HG03108 (cell line): Measurements from ENCODE around the gene GLRX5.

Experiments used
- ATAC-seq: cut with Tn5 transposase; IDR thresholded peaks from one replicate; pipeline ENCODE4 v1.9.1; 2021; ENCODE audit warnings: moderate library complexity; ENCODE audit not compliant: unreplicated experiment

GLRX5 gene

GRCh38 chr14:95515596-95516552, 19.0 kb upstream of the GLRX5 start:
- peak; percentile 68 for ATAC-seq

- ATAC-seq = peak; percentile 28
These were observed 18.2 kb upstream of the GLRX5 start, which contains the start of gene SYNE3 for GRCh38 chr14:95516554-95517181. Gene SYNE3, minus strand, starts transcription at chr14:95516650. Its CDS starts 40,829 bp downstream, at chr14:95475821.

DNA sequence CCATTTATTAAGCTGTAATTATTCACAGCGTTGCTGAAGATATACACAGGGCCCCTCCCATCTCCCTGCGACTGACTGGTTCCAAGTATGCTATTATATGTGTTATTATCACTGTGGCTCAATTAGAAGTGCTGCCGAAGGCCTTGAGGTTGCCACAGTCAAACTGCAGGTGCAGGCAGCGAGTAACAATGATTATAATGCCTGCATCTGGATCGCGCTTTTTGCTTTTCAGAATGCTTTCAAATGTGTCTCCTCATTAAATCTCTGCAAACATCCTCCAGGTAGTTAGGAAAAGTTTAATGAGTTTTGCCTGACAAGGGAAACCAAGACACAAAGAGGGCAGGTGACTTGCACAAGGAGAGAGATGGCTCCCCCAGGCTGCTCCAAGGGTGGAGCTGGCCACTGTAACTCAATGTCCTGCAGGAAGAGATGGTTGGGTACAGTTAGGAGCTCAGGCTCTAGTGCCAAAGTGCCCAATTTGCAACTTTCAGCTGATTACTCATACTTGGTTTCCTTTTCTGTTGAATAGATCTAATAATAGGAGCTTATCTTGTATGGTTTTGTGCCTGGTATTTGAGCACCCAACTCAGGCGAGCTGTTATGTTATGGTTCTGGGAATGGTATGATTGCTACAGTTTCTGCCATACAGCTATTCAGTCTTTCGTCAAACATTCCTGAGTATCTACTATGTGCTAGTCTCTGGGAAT, 16.7 kb upstream of the GLRX5 start:
- ATAC-seq = peak; percentile 25

- peak; percentile 20 for ATAC-seq
These were observed 15.2 kb upstream of the GLRX5 start for GRCh38 chr14:95519699-95520098.

GRCh38 chr14:95520346-95520745, 14.5 kb upstream of the GLRX5 start:
- no peak for ATAC-seq

- no peak for ATAC-seq
These were observed 13.8 kb upstream of the GLRX5 start for GRCh38 chr14:95521001-95521400.

DNA sequence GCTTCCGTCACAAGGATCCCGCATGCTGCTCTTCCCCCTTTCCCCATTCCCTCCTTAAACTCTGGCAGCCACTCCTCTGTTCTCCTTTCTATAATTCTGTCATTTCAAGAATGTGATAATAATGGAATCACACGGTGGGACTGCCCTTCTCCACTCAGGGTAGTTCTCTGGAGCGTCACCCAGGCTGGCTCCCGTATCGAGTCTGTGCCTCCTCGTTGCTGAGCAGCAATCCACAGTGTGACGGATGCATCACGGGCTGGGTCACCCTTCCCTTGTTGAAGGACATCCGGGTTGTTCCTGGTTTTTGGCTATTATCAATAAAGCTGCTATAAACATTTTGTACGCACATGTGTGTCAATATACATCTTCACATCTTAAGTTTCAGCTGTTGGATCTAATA, 12.7 kb upstream of the GLRX5 start:
- no peak for ATAC-seq

GRCh38 chr14:95522556-95522955, 12.3 kb upstream of the GLRX5 start:
- no peak for ATAC-seq

DNA sequence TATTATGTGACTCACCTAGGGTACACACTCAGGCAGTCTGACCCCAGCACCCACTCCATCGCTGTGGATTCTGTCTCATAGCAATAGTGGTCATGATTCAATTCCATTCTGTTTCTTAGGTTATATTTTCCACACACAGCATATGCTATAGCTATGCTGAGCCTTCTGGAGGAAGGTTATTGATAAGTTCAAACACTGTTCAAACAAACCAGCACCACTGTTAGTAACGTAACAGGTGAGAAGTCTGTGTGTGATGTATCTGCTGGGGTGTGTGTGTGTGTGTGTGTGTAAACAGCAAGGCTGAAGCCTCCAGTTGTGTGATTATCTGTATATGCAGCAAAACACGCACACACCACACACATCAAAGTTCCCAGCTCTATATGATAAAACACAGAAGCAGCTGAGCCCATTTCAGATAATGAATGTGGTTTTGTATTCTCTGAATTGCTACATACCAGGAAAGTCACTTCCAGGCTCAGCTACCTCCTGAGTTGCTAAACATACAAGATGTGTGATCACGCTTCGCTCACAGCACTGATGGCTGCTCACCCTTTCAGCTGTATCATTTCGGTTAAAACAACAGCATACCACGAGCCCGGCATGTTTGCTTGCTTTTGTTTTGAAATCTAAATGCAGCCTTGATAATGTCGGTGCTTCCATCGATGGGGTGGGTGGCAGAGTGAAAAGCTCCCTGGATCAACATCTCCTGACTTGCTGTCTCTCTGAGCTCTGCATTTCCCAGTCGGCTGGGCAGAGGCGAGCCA, 11.6 kb upstream of the GLRX5 start:
- no peak for ATAC-seq

- ATAC-seq = no peak
These were observed 10.9 kb upstream of the GLRX5 start for GRCh38 chr14:95523815-95524448.

DNA sequence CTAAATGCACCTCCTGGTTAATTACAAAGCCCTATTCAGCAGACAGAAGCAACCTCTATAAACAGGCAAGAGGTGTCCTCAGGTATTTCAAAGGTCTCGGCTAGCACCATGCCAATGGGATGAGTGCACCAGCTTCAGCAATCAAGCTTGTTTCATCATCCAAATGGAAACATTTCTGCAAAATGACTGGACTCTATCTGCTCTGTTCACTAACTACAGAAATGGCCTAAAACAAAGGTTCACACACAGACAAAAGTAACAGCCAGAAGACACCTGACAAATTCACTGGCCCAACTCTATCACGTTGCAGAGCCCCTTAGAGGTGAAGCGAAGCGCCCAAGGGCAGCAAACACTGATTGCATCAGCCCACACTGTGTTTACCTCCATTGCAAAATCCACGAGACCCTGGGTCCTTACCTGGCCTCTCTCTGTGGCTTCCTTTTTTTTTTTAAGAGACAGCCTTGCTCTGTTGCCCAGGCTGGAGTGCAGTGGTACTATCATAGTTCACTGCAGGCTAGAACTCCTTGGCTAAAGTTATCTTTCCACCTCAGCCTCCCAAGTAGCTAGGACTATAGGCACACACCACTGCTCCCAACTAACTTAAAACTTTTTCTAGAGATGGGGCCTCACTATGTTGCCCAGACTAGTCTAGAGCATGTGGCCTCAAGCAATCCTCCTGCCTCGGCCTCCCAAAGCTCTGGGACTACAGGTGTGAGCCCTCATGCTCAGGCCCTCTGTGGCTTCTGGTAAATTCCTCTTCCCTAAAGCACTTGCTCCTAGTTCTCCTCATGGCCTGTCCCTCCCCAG, 9.9 kb upstream of the GLRX5 start:
- no peak for ATAC-seq

DNA sequence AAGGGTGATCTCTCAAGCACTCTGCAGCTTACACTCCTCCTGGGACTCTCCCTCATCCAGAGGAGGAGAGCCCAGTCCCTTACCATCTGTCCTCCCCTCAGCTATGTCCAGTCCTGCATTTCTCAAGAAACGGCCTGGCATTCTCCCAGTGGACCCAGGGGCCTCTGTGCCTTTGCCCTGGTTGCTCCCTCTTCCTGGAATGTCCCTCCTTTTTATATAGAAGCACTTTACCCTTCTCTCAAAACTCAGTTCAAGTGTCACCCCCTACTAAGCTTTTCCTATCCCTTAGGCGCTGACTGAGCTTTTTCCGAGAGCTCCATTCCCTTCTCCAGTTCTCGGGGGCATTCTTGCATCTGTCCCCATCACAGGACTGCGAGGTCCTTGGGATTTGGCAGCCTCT, 8.9 kb upstream of the GLRX5 start:
- ATAC-seq = no peak

GRCh38 chr14:95526483-95527386, 8.1 kb upstream of the GLRX5 start:
- ATAC-seq = no peak

DNA sequence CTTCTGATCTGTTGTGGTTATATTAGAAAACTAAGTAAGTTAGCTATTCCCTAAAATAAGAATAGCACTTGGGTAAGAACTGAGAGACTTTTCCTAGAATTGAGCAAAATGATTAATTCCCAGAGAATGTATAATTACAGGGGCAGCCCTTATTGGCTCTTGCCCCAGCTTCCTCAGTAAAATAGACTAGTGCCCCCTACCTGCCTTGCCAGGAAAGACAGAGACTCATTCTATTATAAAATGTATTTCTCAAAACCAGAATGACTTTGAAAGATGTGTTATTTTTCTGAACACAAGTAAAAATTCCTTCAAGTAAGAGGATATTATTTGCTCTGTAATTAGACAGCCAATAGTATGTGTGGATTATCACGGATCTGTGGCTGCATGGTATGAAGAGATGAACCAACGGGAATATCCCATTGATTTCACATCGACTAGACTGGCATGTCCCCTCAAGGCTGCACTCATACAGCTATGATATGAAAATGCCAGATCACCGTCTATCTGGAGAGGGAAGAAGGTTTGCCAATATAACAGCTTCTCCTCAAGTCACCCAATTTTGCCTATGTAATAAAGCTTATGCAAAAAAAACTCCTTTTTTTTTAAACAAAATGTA, 7.4 kb upstream of the GLRX5 start:
- ATAC-seq = no peak

GRCh38 chr14:95529216-95529615, 5.6 kb upstream of the GLRX5 start:
- ATAC-seq = no peak

- no peak for ATAC-seq
These were observed 4.2 kb upstream of the GLRX5 start for GRCh38 chr14:95530473-95531276.

GRCh38 chr14:95531473-95531872, 3.4 kb upstream of the GLRX5 start:
- ATAC-seq = no peak
